HG02623 (cell line): ENCODE data around the gene OBP2A.

Source experiments
- ATAC-seq: cut with Tn5 transposase; IDR thresholded peaks from one replicate; pipeline ENCODE4 v1.9.1; 2021; ENCODE audit warnings: moderate library complexity; ENCODE audit not compliant: unreplicated experiment

The OBP2A gene

DNA sequence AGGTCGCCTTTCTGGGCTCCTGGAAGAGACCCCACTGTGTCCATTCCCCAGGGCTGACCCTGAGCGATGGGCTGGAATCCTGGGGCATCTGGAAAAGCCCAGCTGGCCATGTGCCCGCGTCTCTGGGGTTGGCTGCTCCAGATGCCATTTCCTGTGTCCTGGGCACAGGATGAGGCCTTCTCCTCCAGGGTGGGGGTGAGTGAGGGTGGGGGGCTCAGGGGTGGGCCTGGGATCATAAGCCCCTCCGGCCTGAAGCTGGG is 46.3 kb downstream of the OBP2A start:
- no peak for ATAC-seq

- no peak for ATAC-seq
Observed at GRCh38 chr9:135592625-135593024, 46.7 kb downstream of the OBP2A start.

GRCh38 chr9:135596211-135596610 is 50.3 kb downstream of the OBP2A start:
- ATAC-seq, result no peak
